Left lobe of liver (tissue), 2 donors: ENCODE data around the gene ARHGAP5. TPM values are rescaled to one million over a fixed set of nuclear protein-coding genes. Genes with fewer than 3 reads are reported as not detected.

ENCODE experiments used
- ATAC-seq: fragments of 200-7000 bp; cut with Tn5 transposase; one replicate; pipeline ENCODE4 v1.9.1; 2020; ENCODE audit warnings: mild to moderate bottlenecking, moderate library complexity
- DNase-seq: peaks from one replicate; pipeline ENCODE4 v3.0.0-alpha.2; 2020; ENCODE audit warnings: low spot score
- total RNA-seq: library from RNA; stranded (reverse); gene quantifications from one replicate; pipeline ENCODE4 v1.2.1, GENCODE V29; 2021
- donor health status: DM: no; HTN: no; CAD: no; lungs with moderate emphysema.
- donor health status: DM: no; HTN: yes; CAD: no.

Gene ARHGAP5
- total RNA-seq, 1 donor from 2014 or later = 38.4 TPM

DNA sequence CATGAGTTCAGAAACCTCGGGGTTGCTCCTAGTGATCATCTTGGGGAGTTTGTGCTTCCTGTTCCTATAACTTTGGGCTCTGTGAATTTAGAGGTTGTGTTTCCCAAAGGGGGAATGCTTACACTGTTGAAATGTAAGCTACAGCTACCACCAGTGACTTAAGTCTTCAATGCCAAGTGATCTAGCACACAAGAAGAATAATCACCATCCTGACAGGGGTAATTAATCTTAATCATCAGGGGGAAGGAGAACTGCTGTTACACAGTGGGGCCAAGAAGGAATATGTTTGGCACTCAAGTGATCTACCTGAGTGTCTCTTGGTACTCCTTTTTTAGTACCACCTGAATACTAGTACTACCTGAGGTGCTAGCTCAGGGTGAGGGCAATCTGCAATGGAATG is 89.8 kb downstream of the ARHGAP5 start:
- ATAC-seq = no peak
- no peak for DNase-seq

GRCh38 chr14:32167907-32168306 is 90.8 kb downstream of the ARHGAP5 start:
- ATAC-seq (no peak), DNase-seq (no peak)

DNA sequence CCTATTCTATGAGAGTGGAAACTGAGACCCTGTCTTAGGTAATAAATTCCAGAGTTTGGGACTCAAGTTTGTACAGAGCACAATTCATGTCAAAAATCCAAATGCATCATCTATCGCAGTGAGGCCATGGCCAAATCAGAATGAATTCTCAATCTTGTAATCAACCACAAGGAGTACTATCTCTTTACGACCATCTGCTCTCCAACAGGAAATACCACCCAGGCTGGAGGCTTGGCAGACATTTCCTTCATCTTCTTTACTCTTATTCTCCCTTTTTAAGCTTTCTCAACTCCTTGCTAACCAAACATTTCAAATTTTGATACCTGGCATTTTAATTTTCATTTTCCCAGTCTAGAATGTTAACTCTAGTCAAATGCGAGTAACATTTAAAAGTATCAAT is 92.1 kb downstream of the ARHGAP5 start:
- ATAC-seq = no peak
- DNase-seq = no peak

DNA sequence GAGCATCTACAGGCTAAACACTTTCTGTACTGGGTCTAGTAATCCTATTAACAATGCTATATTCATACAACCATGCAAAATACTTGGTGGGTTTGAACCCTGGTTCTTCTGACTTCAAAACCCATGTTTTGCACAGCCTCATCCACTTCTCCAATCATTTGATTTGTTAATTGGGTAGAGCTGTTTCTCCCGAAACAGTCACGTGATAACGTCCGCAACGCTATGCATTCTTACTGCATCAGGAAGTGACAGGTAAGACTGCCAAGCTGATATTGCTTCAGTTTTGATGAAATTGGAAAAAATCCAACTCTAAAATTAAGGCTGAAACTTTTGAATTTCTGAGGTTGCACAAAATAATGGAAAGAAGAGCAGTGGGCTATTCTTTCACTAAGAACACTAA is 94.4 kb downstream of the ARHGAP5 start:
- ATAC-seq = no peak
- no peak for DNase-seq

DNA sequence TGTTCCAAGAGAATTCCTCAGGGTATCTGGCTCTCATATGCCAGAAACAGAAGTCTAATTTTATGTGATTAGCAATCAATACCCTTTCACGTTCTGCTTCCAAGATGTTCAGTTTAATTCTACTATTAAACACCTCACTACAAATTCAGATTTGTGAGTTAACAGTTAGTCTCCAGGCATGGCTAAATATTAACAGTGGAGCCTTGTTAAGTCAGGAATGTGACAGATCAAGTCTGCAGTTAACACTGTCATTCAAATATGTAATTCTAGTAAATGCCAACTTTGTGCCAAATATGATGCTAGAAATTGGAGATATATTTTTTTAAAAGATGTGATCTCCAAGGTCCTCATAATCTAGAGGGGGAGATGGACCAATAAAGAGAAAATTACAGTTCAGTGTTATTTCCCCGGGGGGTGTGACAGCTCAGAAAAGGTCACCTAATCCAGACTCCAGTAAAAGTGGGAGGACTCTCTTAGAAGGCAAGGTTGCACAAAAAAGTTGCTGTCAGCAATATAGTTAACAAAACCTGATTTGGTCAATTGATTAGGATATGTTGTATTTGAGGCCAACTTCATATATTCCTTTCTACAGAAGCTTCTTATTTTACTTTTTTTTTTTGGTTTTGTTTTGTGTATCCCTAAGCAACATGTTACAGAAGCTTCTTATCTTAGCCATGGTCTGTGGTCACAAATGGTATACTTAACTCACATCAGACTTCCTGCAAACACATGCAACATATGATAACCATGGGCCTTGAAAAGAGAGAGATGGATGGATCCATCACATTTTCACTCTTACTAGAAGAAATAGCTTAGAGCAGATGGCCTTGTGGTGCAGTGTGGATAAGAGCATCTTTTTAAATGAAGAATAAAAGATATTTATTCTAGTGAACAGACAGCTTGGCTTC is 106.3 kb downstream of the ARHGAP5 start:
- no peak for DNase-seq
- no peak for ATAC-seq

- ATAC-seq = no peak
- no peak for DNase-seq
These were observed 108.0 kb downstream of the ARHGAP5 start for GRCh38 chr14:32185097-32185496.

DNA sequence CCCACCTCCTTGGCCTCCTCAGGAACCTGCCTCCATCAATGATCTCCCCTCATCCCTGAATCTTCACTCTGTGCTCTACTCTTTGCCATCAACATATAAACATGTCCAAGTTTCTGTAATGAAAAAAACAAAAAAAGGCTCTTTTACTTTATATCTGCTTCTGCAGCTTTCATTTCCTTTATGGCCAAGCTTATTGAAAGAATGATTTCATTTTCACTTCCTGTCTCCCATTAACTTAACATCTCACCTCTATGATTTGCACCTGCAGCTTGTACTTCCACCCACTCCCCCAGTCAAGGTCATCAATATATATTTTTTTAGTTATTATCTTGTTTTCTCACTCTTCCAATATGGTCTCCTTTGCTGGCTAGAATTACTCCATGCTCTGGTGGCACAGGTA is 109.1 kb downstream of the ARHGAP5 start:
- DNase-seq (no peak), ATAC-seq (no peak)

DNA sequence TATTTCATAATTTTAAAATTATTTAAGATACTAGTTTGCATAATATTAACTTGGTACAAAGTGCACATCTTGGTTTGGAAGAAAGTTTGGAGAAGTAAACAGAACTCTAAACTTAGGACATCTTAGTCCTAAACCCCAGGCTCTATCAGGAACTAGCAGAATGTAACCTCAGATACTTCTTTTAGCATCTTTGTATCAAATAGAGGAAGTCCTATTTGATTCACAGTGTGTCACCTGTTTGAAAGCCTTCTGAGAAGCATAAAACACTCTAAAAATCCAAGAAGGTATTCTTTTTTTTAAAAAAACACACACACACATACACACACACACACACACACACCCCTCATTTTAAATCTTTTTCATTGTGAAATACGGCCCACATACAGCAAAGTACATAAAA is 112.7 kb downstream of the ARHGAP5 start:
- no peak for DNase-seq
- no peak for ATAC-seq

DNA sequence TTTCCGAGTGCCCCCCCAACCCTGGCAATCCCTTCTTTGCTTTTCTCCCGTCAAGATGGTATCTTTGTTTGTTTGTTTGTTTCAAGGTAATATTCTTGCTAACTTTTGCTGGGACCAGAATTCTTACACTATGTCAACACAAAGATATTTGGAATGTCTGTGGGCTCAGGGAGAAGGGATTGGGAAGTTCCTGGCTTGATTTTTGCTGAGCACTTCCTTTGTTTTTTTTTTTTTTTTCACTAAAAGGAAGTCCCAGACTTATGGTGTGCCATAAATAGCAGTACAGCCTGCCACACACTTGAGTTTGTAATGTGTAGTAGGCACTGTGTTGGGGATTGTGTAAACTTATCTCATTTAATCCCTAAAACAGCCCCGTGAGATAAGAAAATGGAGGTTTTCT is 113.6 kb downstream of the ARHGAP5 start:
- ATAC-seq = no peak
- no peak for DNase-seq

- no peak for ATAC-seq
- DNase-seq = no peak
These were observed 115.7 kb downstream of the ARHGAP5 start for GRCh38 chr14:32192712-32193373.

DNA sequence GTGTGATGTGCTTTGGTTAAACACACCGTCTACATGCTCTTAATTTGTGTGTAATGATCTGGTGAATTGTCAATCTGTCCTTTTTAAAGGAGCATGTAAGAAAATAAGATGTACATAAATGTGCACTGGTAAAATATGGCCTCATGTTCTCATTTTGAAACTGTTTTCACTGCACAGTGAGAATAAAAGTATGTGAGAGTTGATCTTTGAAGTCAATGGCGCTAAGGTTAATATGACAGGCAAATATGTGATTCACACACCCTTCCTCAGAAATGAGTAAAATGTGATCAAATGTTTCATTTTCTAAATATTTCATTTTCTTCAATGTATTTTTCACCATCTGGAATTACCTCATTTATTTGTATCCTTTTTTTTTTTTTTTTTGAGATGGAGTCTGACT is 116.4 kb downstream of the ARHGAP5 start:
- no peak for DNase-seq
- ATAC-seq = no peak

DNA sequence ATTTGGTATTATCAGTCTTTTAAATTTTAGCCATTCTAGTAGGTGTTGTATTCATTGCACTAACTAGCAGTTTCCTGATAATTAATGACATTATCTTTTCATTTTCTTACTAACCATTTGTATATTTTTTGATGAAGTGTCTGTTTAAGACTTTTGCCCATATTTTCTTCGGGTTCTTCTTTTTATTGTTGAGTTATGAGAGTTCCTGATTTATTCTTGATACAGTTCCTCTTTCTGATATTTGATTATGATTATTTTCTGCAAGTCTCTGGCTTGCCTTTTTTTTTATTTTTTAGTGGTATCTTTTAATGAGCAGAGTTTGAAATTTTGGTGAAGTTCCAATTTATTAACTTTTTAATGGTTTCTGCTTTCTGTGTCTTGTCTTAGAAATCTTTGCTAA is 118.5 kb downstream of the ARHGAP5 start:
- no peak for ATAC-seq
- no peak for DNase-seq

DNA sequence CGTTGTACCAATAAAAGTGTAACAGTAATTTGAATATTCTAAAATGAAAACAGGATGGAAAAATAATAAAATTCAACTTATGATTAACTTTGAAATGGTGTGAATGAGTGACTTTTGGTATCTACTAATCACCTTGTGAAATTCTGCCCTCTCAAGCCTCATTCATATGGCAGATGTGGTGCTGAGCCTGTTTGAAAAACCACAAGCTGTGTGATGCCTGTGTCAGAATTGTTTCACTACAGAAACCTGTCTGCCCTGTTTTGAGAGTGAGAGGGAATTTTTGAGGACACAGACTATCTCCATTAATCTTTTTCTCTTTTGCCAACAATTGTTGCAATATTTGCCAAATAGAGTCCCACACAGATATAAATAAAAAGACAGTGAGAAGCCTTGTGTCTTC is 120.8 kb downstream of the ARHGAP5 start:
- DNase-seq (no peak), ATAC-seq (no peak)

- DNase-seq = no peak
- no peak for ATAC-seq
These were observed 123.5 kb downstream of the ARHGAP5 start for GRCh38 chr14:32200368-32201192.

GRCh38 chr14:32201193-32201815 is 124.2 kb downstream of the ARHGAP5 start:
- DNase-seq (peak; percentile 97), ATAC-seq (peak; percentile 81)

GRCh38 chr14:32201816-32202490 is 124.8 kb downstream of the ARHGAP5 start, which contains the start of gene RNU6-7:
TSS of gene RNU6-7 (plus strand) at chr14:32202045.
- DNase-seq = no peak
- no peak for ATAC-seq

GRCh38 chr14:32202491-32202997 is 125.4 kb downstream of the ARHGAP5 start:
- ATAC-seq = no peak
- no peak for DNase-seq

DNA sequence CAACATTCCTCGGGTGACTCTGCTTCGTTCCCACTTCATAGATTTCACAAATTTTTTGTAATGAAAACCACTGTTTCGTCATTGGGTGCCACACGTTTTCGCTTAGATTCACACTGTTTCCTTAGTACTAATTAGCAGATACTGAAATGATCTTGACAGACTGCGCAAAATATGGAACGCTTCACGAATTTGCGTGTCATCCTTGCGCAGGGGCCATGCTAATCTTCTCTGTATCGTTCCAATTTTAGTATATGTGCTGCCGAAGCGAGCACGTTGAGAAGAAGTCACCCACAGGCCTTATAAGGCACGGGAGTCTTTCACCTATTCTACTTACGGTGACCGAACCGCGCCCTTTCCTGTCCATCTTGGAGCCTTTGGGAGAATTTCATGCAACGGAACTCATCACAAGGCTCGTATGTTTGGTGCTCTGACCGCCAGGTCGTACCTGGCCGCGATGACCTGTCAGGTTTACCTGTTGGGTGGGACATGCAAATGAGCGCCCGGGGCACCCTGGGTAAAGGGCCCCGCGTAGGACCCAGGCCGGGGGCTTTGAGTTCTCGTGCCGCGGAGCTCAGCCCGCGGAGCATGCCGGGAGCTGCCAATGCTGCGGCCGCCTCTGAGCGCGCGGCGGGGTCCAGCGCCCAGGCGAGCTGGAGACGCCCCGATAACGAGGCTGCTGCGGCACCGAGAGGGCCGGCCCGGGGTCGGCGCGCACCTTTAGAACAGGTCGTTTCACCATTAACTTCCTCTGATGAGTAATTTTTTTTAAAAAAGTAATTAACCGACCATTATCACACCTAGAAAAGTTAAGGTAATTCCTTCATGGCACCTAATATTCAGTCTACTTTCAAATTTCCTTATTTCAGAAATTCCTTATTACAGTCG is 126.1 kb downstream of the ARHGAP5 start, which contains the start of gene RNU6-8:
TSS of gene RNU6-8 (minus strand) at position 272 of the 885 bp plus-strand sequence.
- DNase-seq (peak; percentile 93), ATAC-seq (peak; percentile 81)

DNA sequence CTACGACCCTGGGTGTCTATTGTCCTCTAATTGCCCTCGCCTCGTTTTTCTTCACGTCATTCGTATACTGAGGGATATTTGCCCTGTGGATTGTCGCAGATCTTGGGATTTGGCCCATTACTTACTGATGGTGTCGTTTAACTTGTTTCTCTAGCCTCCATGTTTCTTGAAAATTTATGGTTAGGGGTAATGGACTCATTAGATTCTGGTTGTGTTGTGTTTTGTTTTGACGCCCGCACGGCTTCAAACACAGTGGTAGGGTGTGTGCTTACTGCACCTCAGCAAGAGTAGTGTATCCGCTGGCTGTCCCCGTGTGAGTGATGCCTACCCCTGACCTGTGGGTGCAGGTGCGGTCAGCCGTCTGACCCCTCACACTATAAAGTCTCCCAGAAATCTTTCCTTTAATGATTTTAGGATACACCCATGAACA is 126.8 kb downstream of the ARHGAP5 start:
- peak; percentile 29 for ATAC-seq
- DNase-seq = peak; percentile 51
